GM19463 (cell line): Measurements from ENCODE around the gene OR2T35.
"Not testable (repeated sequence)": the region's sequence is repeated elsewhere in the genome, so short reads cannot be mapped to it uniquely, and the experiment has no call there.

ENCODE experiments used
- ATAC-seq: cut with Tn5 transposase; IDR thresholded peaks from one replicate; pipeline ENCODE4 v1.9.1; 2021; ENCODE audit warnings: mild to moderate bottlenecking, moderate library complexity; ENCODE audit not compliant: unreplicated experiment

The OR2T35 gene

GRCh38 chr1:248645178-248645577, at the start of gene OR2T35:
Gene OR2T35, minus strand, starts transcription at chr1:248645278. Its CDS starts 6,020 bp downstream, at chr1:248639258.
- not testable (repeated sequence) for ATAC-seq

- ATAC-seq: no peak
Measured at GRCh38 chr1:248691567-248692155, 46.6 kb upstream of the OR2T35 start.

GRCh38 chr1:248688527-248689298, 43.6 kb upstream of the OR2T35 start:
- peak; percentile 77 for ATAC-seq

- peak; percentile 71 for ATAC-seq
Measured at GRCh38 chr1:248686815-248687214, 41.7 kb upstream of the OR2T35 start.

GRCh38 chr1:248681651-248682050, 36.6 kb upstream of the OR2T35 start:
- ATAC-seq: no peak

- no peak for ATAC-seq
Measured at GRCh38 chr1:248670003-248670402, 24.9 kb upstream of the OR2T35 start.

GRCh38 chr1:248663453-248664328, 18.6 kb upstream of the OR2T35 start:
- ATAC-seq: peak; percentile 97

- ATAC-seq: peak; percentile 67
Measured at GRCh38 chr1:248656797-248657196, 11.7 kb upstream of the OR2T35 start.

- not testable (repeated sequence) for ATAC-seq
Measured at GRCh38 chr1:248655354-248655753, 10.3 kb upstream of the OR2T35 start, which contains the start of gene OR2T27. Gene OR2T27, minus strand, starts transcription at chr1:248655528. Its CDS starts 4,644 bp downstream, at chr1:248650884.

- ATAC-seq: not testable (repeated sequence)
Measured at GRCh38 chr1:248648770-248649536, 3.9 kb upstream of the OR2T35 start.

- ATAC-seq: peak; percentile 57
Measured at GRCh38 chr1:248642971-248643651, 2.0 kb downstream of the OR2T35 start.

- not testable (repeated sequence) for ATAC-seq
Measured at GRCh38 chr1:248641583-248641982, 3.5 kb downstream of the OR2T35 start.

- peak; percentile 29 for ATAC-seq
Measured at GRCh38 chr1:248640906-248641305, 4.2 kb downstream of the OR2T35 start.

GRCh38 chr1:248639652-248640051, 5.4 kb downstream of the OR2T35 start:
- ATAC-seq: peak; percentile 34

- not testable (repeated sequence) for ATAC-seq
Measured at GRCh38 chr1:248636612-248637011, 8.5 kb downstream of the OR2T35 start.

GRCh38 chr1:248634991-248635390, 10.1 kb downstream of the OR2T35 start, which contains the start of gene OR2T11:
Gene OR2T11, minus strand, starts transcription at chr1:248635091. Its CDS starts 7,963 bp downstream, at chr1:248627128.
- not testable (repeated sequence) for ATAC-seq

- ATAC-seq: no peak
Measured at GRCh38 chr1:248631354-248632008, 13.6 kb downstream of the OR2T35 start.

- ATAC-seq: no peak
Measured at GRCh38 chr1:248630551-248630950, 14.5 kb downstream of the OR2T35 start.
